Measurements from ENCODE around the gene KCNA5. TPM values are rescaled to one million over a fixed set of nuclear protein-coding genes. Genes with fewer than 3 reads are reported as not detected.

Gene KCNA5
- total RNA-seq, 1 donor from 2014 or later: 0.82 TPM

- DNase-seq (ENCODE audit: extremely low spot score, unreplicated experiment): no peak
- Mint-ChIP-seq H3K27me3 (peaks cover 73% of the 10 kb centered on the region), H3K27ac (no peak overlapping the region), H3K4me1 (ENCODE audit: unreplicated experiment) (peaks cover 3% of the 10 kb centered on the region), H3K4me3 (no peak overlapping the region), H3K36me3 (peaks cover 5% of the 10 kb centered on the region), H3K9me3 (peaks cover 5% of the 10 kb centered on the region)
- TF ChIP-seq CTCF (conservative IDR thresholded peaks at IDR 0.05): no peak
Measured at GRCh38 chr12:5038781-5039311, 4.8 kb upstream of the KCNA5 start.

GRCh38 chr12:5039815-5040214 lies 3.9 kb upstream of the KCNA5 start:
- Mint-ChIP-seq H3K27me3 (peaks cover 70% of the 10 kb centered on the region), H3K9me3 (peaks cover 5% of the 10 kb centered on the region), H3K4me3 (no peak overlapping the region), H3K27ac (no peak overlapping the region), H3K36me3 (peaks cover 5% of the 10 kb centered on the region), H3K4me1 (ENCODE audit: unreplicated experiment) (peaks cover 3% of the 10 kb centered on the region)
- DNase-seq (ENCODE audit: extremely low spot score, unreplicated experiment): no peak
- TF ChIP-seq CTCF (conservative IDR thresholded peaks at IDR 0.05): no peak

GRCh38 chr12:5040368-5040767 lies 3.3 kb upstream of the KCNA5 start:
- Mint-ChIP-seq H3K9me3 (peaks cover 5% of the 10 kb centered on the region), H3K27me3 (peaks cover 73% of the 10 kb centered on the region), H3K4me1 (ENCODE audit: unreplicated experiment) (peaks cover 3% of the 10 kb centered on the region), H3K4me3 (no peak overlapping the region), H3K27ac (no peak overlapping the region), H3K36me3 (peaks cover 8% of the 10 kb centered on the region)
- TF ChIP-seq CTCF (conservative IDR thresholded peaks at IDR 0.05): no peak
- no peak for DNase-seq (ENCODE audit: extremely low spot score, unreplicated experiment)

GRCh38 chr12:5044420-5045295 lies 979 bp downstream of the KCNA5 start:
- peaks cover 12% of the 10 kb centered on the region for H3K36me3 Mint-ChIP-seq
- no peaks in the 10 kb centered on the region for H3K9me3 Mint-ChIP-seq
- H3K27ac Mint-ChIP-seq: no peak overlapping the region
- DNase-seq (ENCODE audit: extremely low spot score, unreplicated experiment): no peak
- no peak for TF ChIP-seq CTCF (conservative IDR thresholded peaks at IDR 0.05)
- H3K4me1 Mint-ChIP-seq (ENCODE audit: unreplicated experiment): peaks cover 9% of the 10 kb centered on the region
- peaks cover 86% of the 10 kb centered on the region for H3K27me3 Mint-ChIP-seq
- H3K4me3 Mint-ChIP-seq: peak overlapping the region; percentile 43

- no peaks in the 10 kb centered on the region for H3K9me3 Mint-ChIP-seq
- peaks cover 8% of the 10 kb centered on the region for H3K36me3 Mint-ChIP-seq
- no peak overlapping the region for H3K4me3 Mint-ChIP-seq
- H3K27ac Mint-ChIP-seq: no peak overlapping the region
- peaks cover 9% of the 10 kb centered on the region for H3K4me1 Mint-ChIP-seq (ENCODE audit: unreplicated experiment)
- no peak for TF ChIP-seq CTCF (conservative IDR thresholded peaks at IDR 0.05)
- DNase-seq (ENCODE audit: extremely low spot score, unreplicated experiment): no peak
- H3K27me3 Mint-ChIP-seq: peaks cover 76% of the 10 kb centered on the region
Measured at GRCh38 chr12:5047094-5047493, 3.4 kb downstream of the KCNA5 start.
